Sigmoid colon (tissue), 7 donors: ENCODE data around the gene IPO7. TPM values are rescaled to one million over a fixed set of nuclear protein-coding genes. Genes with fewer than 3 reads are reported as not detected.
A peak's percentile ranks its signal among the peaks of the same experiment; 100 is the strongest.
"Not testable (repeated sequence)": the region's sequence is repeated elsewhere in the genome, so short reads cannot be mapped to it uniquely, and the experiment has no call there.

Source experiments
- DNase-seq: peaks from one replicate; pipeline ENCODE4 v3.0.0-alpha.2; 2019
- H3K27ac ChIP-seq, 4 donors: fragments of 200-600 bp; sonication (generic); one replicate each; pipeline ENCODE4 v1.5.1; 2016 to 2019; ENCODE audit warnings: mild to moderate bottlenecking in 1 of 4
- H3K27me3 ChIP-seq, 3 donors: fragments of 200-600 bp; sonication (generic); one replicate each; pipeline ENCODE4 v1.5.1; 2019; ENCODE audit warnings: mild to moderate bottlenecking in 1 of 3
- H3K36me3 ChIP-seq, 4 donors: fragments of 200-600 bp; sonication (generic); one replicate each; pipeline ENCODE4 v1.5.1; 2016 to 2019
- H3K4me1 ChIP-seq, 4 donors: fragments of 200-600 bp; sonication (generic); one replicate each; pipeline ENCODE4 v1.5.1; 2017 to 2019
- H3K4me3 ChIP-seq, 4 donors: fragments of 200-600 bp; sonication (generic); one replicate each; pipeline ENCODE4 v1.5.1; 2017 to 2019; ENCODE audit warnings: mild to moderate bottlenecking in 2 of 4, moderate library complexity in 1 of 4
- H3K9me3 ChIP-seq, 4 donors: fragments of 200-600 bp in 3 of 4; sonication (generic) in 3 of 4; one replicate each; pipeline versions ENCODE4 v1.5.1 to v1.6.1; 2013 to 2019
- CTCF ChIP-seq, 4 experiments: fragments of 450-650 bp in 3 of 4; fragments of 200-600 bp in 1 of 4; IDR thresholded peaks; one replicate each; pipeline ENCODE4 v1.5.1; 2016 to 2019; ENCODE audit warnings: antibody characterized with exemption in 4 of 4, mild to moderate bottlenecking in 3 of 4, moderate library complexity in 2 of 4
- EP300 ChIP-seq, 4 donors: sonication (generic); formaldehyde crosslinking; IDR thresholded peaks; one replicate each; pipeline ENCODE4 v1.6.1; 2017; ENCODE audit warnings: antibody characterized with exemption in 4 of 4
- POLR2A ChIP-seq, 2 donors: fragments of 450-650 bp; IDR thresholded peaks; one replicate each; pipeline ENCODE4 v1.6.1; 2016; ENCODE audit warnings: antibody characterized with exemption in 2 of 2, mild to moderate bottlenecking in 2 of 2, moderate library complexity in 2 of 2
- POLR2AphosphoS5 ChIP-seq, 4 donors: sonication (generic); formaldehyde crosslinking; IDR thresholded peaks; one replicate each; pipeline ENCODE4 v1.6.1; 2017; ENCODE audit warnings: antibody characterized with exemption in 4 of 4
- WGBS, 2 donors: extraction: QIAGEN DNeasy Blood & Tissue Kit; methylation state at CpG; one replicate each; pipeline ENCODE4 v1.1.7; 2013; 5-methylcytosine and 5-hydroxymethylcytosine counted together
- intact Hi-C: fragments of 100-400 bp; cut with DNase I; formaldehyde crosslinking; loops from one replicate; pipeline ENCODE4 v1.15.1; 2023
- polyA plus RNA-seq, 3 donors: library from polyadenylated mRNA; stranded (reverse); fragments of 200-250 nt; gene quantifications; one replicate each; pipeline ENCODE4 v1.2.3, GENCODE V29; 2013
- total RNA-seq, 4 donors: library from RNA; depleted of rRNA; stranded (reverse); fragments of >200 nt; gene quantifications; one replicate each; pipeline ENCODE4 v1.1.0, GENCODE V29; 2016
- donor health status: healthy with polysubstance abuse.
- donor health status: Bipolar disorder and iron deficiency.
- donor health status: healthy.

IPO7 gene
- total RNA-seq (100 to 1,000 TPM; 121 to 180 (median 145) TPM), polyA plus RNA-seq (10 to 100 TPM; 21.3 to 34.3 (median 27.6) TPM)

GRCh38 chr11:9384535-9385326 lies at the start of gene IPO7:
IPO7 (plus strand) TSS chr11:9384652; CDS start chr11:9384764, 112 bp downstream.
- no peaks in the 10 kb centered on the region for H3K27me3 ChIP-seq
- peak within 1 kb of the TSS; percentile 95 to 96 (median 96) for H3K27ac ChIP-seq
- intact Hi-C loops = loop anchor here (1.0 to 5.0 kb wide), 3 partner anchors 20 to 117 kb away; partner anchors contain the start of genes DENND5A and TMEM41B
- no peak for TF ChIP-seq EP300 (IDR thresholded peaks at IDR 0.05)
- peak; percentile 81 to 84 for TF ChIP-seq POLR2A (IDR thresholded peaks at IDR 0.05)
- peak in 1 of 4 experiments; percentile 8 for TF ChIP-seq CTCF (IDR thresholded peaks at IDR 0.05)
- TF ChIP-seq POLR2AphosphoS5 (IDR thresholded peaks at IDR 0.05) = peak; percentile 92 to 96 (median 94)
- H3K4me1 ChIP-seq = peaks cover 0 to 60% (median 43%) of the 10 kb centered on the region in 4 donors
- DNase-seq = peak; percentile 95
- no peaks in the 10 kb centered on the region for H3K9me3 ChIP-seq
- H3K36me3 ChIP-seq = no peaks in the 10 kb centered on the region
- 0% methylated on average over 70 of the region's 70 CpGs for WGBS, 2 donors
- H3K4me3 ChIP-seq = peak within 1 kb of the TSS; percentile 87 to 94 (median 88)

- TF ChIP-seq CTCF (IDR thresholded peaks at IDR 0.05) (no peak), POLR2AphosphoS5 (IDR thresholded peaks at IDR 0.05) (no peak), EP300 (IDR thresholded peaks at IDR 0.05) (no peak), POLR2A (IDR thresholded peaks at IDR 0.05) (no peak)
- no peak for DNase-seq
- no peak overlapping the region for H3K27ac ChIP-seq
- no peaks in the 10 kb centered on the region for H3K4me1 ChIP-seq
- intact Hi-C loops = no loop called here
- H3K9me3 ChIP-seq = no peaks in the 10 kb centered on the region
- 35 to 70% methylated on average over 5 of the region's 5 CpGs for WGBS, 2 donors
- no peak overlapping the region for H3K4me3 ChIP-seq
- H3K27me3 ChIP-seq = no peaks in the 10 kb centered on the region
- H3K36me3 ChIP-seq = no peaks in the 10 kb centered on the region
These were observed 42.7 kb upstream of the IPO7 start for GRCh38 chr11:9341638-9342178.

GRCh38 chr11:9344061-9344680 lies 40.3 kb upstream of the IPO7 start:
- Histone ChIP-seq H3K4me1 (no peaks in the 10 kb centered on the region), H3K36me3 (no peaks in the 10 kb centered on the region), H3K9me3 (no peaks in the 10 kb centered on the region), H3K4me3 (no peak overlapping the region), H3K27ac (no peak overlapping the region), H3K27me3 (peaks cover 0 to 4% (median 0%) of the 10 kb centered on the region in 3 donors)
- intact Hi-C loops = no loop called here
- no peak for TF ChIP-seq EP300 (IDR thresholded peaks at IDR 0.05)
- TF ChIP-seq POLR2AphosphoS5 (IDR thresholded peaks at IDR 0.05) = no peak
- no peak for TF ChIP-seq CTCF (IDR thresholded peaks at IDR 0.05)
- TF ChIP-seq POLR2A (IDR thresholded peaks at IDR 0.05) = no peak
- 52 to 85% methylated on average over 3 of the region's 3 CpGs for WGBS, 2 donors
- DNase-seq = no peak

GRCh38 chr11:9347100-9347499 lies 37.4 kb upstream of the IPO7 start:
- Histone ChIP-seq H3K36me3 (no peaks in the 10 kb centered on the region), H3K27ac (no peak overlapping the region), H3K4me1 (no peaks in the 10 kb centered on the region), H3K4me3 (no peak overlapping the region), H3K27me3 (peaks cover 0 to 4% (median 0%) of the 10 kb centered on the region in 3 donors), H3K9me3 (no peaks in the 10 kb centered on the region)
- no peak for DNase-seq
- TF ChIP-seq POLR2A (IDR thresholded peaks at IDR 0.05) (no peak), EP300 (IDR thresholded peaks at IDR 0.05) (no peak), CTCF (IDR thresholded peaks at IDR 0.05) (no peak), POLR2AphosphoS5 (IDR thresholded peaks at IDR 0.05) (no peak)
- 68 to 83% methylated on average over 2 of the region's 2 CpGs for WGBS, 2 donors
- intact Hi-C loops = no loop called here

- H3K9me3 ChIP-seq, DNase-seq, H3K36me3 ChIP-seq, H3K27me3 ChIP-seq, intact Hi-C loops, H3K27ac ChIP-seq, H3K4me1 ChIP-seq, H3K4me3 ChIP-seq: not testable (repeated sequence)
- WGBS, 2 donors = 69 to 76% methylated on average over 4 of the region's 4 CpGs
These were observed 36.7 kb upstream of the IPO7 start for GRCh38 chr11:9347779-9348178.
